CD4-positive, alpha-beta T cell treated with Interleukin-2 at 100 ng/mL for 4 hours (primary cell): ENCODE data around the gene OSBPL3.
A peak's percentile ranks its signal among the peaks of the same experiment; 100 is the strongest.

Source experiments
- DNase-seq: peaks from one replicate; pipeline ENCODE4 v3.0.0-alpha.2; 2020; ENCODE audit warnings: low spot score

The OSBPL3 gene

DNA sequence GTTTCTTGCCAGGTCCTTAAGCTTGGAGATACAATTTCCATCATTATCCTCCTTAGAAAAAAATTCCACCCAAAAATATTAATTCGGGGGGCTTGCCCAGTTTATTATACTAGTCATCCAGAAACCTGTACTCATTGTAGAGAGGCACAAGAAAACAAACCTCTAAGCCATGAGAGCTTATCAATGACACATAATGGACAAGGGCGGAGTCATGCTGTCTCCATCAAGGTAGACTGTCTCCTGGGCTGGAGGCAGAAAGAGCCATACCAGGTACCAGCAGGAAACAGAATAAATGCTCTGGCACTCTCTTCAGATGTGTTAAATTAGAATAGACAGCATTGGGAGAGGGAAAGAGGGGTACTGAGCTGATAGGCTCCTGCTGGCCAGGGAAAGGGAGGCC is 153.0 kb downstream of the OSBPL3 start:
- peak; percentile 50 for DNase-seq

DNA sequence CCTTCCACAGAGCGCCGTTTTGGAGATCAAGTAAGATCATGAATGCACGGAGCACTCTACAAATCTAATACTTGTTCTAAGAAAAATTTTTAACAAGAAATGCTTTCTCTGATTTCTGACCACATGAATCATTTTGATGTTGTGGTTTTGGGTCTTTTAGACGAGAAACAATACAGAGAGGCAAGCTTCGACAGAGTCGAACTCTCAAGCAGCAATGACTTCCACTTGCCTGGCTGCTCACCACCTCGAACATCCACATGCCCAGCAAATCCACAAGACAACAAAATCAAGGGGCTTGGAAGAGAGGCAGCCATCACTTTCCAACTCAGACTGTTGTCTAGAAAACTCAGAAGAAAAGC is 153.3 kb downstream of the OSBPL3 start:
- DNase-seq = peak; percentile 78

DNA sequence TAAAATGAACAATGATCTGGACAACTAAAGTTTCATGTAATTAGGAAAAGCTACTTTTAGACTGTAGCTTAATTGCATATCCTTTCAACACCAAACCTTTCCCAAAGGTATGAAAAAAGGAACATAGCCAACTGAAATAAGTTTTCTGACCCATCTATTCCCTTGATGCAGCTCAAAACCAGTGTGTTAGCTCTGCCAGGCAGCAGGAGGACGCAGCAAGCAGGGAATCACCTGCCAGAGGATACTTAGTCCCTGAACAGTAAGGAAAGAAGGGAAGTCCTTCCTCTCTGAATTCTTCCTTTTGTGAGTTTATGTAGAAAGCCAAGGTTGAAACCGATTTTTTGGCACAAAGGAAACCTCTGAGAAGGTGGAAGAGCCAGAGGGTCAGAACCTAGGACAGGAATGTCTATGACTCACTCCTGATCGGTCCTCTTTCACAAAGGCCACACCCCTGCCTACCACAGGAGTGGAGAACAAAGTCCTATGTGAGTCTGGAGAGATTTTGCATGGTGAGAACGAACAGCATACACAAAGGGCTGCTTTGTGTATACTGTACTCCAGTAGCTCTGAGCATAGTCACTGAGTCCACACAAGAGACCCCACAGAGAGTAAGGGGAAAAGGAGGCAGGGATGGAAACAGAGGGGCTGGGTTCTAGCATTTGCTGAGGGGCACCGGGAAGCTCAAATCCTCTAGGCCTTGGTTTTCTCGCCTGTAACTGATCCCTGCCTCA is 153.9 kb downstream of the OSBPL3 start:
- peak; percentile 34 for DNase-seq

GRCh38 chr7:24825381-24825794 is 154.6 kb downstream of the OSBPL3 start:
- DNase-seq = no peak

DNA sequence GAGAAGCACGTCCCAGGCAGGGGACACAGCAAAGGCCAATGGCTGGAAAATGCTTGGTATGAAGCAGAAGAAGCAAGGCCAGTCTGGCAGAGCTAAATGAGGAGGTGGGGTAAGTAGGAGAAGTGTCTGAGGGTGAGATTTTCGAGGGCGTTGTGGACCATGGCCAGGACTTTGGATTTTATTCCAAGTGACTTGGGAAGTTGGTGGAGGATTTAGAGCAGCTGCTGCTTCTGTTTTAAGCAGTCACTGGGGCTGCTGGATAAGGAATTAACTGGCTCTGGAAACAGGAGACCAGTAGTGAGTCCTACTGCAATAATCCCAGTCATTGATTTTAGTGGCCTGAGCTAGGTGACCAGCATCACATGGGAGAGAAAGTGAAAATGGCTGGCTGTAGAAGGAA is 155.1 kb downstream of the OSBPL3 start:
- no peak for DNase-seq

GRCh38 chr7:24824400-24824799 is 155.6 kb downstream of the OSBPL3 start:
- DNase-seq = no peak

DNA sequence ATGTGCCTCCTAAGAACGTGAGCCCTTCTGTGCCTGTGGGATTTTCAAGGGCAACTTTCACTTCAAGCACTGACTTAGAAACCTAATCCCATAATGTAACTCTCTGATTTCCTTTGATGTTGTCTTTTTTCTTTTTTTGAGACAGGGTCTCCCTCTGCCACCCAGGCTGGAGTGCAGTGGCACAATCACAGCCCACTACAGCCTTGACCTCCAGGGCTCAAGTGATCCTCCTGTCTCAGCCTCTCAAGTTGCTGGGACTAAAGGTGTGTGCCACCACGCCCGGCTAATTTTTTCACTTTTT is 158.3 kb downstream of the OSBPL3 start:
- DNase-seq = no peak

DNA sequence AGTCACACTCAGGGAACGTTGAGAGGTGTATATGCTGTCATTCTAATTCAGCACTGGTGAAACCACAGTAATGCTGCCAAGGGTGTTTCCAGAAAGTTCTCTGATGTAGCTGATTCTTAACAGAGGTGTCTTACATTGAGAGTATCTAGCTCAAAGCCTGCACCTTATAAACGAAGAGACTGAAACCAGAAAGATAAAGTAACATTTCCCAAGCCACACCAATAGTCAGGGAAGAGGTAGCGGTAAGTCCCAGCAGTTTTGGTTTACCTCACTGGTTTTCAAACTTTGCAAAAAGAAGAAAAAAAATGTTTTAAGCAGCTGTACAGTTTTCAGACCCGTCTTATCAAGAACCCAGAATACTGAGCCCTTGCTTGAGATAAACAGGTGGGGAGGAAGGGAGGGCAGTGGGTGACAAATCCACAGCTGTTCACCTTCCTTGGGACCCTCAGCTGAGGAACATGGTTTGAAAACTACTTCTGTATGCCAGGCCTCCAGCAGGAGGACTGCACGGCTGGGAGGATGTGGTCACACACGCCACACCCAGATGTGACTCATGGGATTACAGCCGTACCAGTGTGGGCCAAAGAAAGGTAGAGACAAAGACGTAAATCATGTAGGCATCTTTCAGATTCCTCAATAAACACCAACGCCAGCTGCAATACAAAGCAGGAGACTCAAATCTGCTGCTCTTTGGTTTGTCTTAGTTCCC is 158.8 kb downstream of the OSBPL3 start:
- DNase-seq = peak; percentile 89

GRCh38 chr7:24820730-24821044 is 159.3 kb downstream of the OSBPL3 start:
- no peak for DNase-seq

GRCh38 chr7:24819916-24820689 is 159.9 kb downstream of the OSBPL3 start:
- DNase-seq = peak; percentile 83

DNA sequence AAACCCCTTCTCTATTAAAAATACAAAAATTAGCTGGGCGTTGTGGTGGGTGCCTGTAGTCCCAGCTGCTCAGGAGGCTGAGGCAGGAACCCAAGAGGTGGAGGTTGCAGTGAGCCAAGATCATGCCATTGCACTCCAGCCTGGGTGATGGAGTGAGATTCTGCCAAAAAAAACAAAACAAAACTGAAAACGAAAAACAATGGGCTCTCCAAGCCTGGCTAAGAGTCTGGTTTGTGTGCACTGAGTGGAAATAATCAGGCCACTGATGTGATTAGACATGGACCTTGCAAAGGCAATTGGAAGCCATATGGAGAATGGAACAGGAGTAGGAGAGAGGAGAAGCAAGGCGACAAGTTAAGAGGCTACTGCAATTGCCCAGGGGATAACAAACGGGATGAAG is 162.6 kb downstream of the OSBPL3 start:
- DNase-seq = no peak

DNA sequence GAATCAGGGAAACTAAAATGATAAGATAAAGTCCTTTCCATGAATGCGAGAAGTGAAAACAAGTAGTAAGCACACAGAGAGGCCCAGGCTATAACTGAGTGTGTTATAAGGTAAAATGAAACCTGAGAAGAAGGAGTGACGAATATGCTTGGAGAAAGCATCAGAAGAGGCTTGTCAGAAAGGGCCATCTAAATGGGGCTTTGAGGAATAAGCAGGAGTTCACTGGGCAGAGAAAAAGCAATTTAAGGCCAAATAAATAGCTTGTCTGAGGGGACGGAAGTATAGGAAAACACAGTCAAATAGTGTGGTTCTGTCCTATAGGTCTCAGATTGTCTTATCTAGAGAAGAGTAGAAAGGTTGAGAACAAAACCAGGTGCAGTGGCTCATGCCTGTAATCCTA is 163.1 kb downstream of the OSBPL3 start:
- DNase-seq = no peak

DNA sequence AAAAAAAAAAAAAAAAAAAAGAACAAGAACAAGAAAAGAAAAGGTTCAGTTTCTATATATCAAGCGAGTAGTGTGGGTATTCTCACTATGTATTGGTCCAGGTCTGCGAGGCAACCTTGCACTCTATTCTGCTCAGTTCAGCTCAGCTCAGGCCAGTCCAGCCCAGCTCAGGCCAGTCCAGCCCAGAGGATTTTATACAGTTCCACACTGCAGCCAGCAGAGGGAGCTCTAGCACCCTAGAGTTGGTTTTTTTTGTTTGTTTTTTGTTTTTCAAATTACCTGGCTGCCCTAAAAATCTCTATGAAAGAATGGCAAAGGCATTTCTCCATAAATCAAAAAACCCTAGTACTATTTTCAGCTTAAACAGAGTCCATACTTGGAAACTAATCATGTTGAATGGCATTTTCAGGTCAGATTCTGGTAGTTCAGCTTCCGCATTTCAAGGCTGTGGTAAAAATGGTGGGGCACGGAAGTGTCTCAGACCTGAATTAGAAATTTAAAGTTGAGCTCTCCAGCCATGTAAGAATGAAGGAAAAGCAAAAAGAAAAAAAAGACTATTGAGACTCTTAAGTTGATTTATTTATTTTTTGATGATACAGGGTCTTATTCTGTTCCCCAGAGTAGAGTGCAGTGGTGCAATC is 167.6 kb downstream of the OSBPL3 start:
- DNase-seq = peak; percentile 57

DNA sequence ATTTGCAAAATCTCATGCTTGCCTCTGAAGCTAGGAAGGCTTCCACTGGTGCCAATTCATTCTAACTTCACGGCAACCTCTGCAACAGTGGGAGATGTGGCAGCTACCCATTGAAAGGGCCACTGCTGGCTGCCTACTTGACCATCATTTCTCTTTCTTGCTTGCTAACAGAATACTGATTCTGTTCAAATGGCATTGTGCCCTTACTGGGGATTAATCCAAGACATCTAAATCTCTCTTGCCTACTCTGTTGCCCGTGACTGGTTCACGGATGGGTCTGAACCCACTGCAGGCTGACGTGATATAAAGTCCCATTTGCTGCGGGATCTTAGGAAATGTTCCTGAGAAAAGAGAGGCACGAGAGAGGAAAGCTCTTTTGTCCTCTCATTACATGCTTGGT is 171.5 kb downstream of the OSBPL3 start:
- no peak for DNase-seq

GRCh38 chr7:24802300-24802699 is 177.7 kb downstream of the OSBPL3 start:
- no peak for DNase-seq

DNA sequence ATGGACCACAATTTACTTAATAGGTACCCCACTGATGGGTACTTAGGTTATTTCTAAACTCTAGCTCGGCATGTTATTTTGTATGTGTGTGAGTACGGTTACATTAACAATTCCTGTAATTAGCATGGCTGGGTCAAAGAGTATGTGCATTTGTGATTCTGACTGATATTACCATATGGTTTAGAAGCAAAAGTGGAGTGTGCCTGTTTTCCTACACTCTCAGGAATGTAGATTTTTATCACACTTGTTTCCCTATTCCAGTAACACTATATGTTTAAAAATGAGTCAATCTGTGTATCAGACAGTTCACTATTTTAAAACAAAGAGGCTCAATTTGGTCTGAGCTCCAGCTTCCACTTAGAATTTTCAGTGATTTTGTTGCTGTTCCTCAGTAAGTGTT is 178.1 kb downstream of the OSBPL3 start:
- DNase-seq = no peak

GRCh38 chr7:24800667-24801066 is 179.3 kb downstream of the OSBPL3 start:
- no peak for DNase-seq

GRCh38 chr7:24800073-24800472 is 179.9 kb downstream of the OSBPL3 start:
- DNase-seq = no peak

GRCh38 chr7:24799506-24799905 is 180.5 kb downstream of the OSBPL3 start:
- DNase-seq = no peak

DNA sequence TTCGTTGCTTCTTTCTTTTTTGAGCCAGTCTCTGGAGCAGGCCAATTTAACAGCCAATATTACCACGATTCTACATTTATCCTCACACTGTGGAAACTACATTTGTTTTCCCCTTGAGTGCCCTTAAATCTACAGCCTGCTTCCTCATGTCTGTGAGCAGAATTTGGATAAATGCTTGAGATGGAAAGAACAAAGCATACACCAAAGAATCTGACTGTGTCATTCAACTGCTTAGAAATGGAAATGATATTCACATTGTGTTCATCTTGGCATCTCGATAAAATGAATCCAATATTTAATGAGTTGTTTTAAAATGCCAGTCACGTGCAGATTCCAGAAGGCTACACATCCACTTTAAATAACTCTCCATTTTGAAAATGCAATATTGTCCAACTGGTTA is 181.7 kb downstream of the OSBPL3 start:
- DNase-seq = no peak

GRCh38 chr7:24797270-24797669 is 182.7 kb downstream of the OSBPL3 start:
- DNase-seq = no peak

DNA sequence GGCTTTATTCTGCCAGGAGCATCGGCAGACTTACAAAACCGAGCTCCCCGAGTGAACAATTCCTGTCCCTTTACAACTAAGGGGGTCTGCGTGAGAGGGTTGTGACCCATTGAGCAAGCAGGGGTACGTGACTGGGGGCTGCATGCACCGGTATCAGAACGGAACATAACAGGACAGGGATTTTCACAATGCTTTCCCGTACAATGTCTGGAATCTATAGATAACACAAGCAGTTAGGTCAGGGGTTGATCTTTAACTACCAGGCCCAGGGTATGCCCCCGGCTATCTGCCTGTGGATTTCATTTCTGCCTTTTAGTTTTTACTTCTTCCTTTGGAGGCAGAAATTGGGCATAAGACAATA is 184.6 kb downstream of the OSBPL3 start:
- no peak for DNase-seq
